HL-60/S4 treated with phorbol 12-myristate 13-acetate at 8.2 ng/mL for 4 days and 3 days (cell line): ENCODE data around the gene RAB3D.
"Not testable (repeated sequence)": the region's sequence is repeated elsewhere in the genome, so short reads cannot be mapped to it uniquely, and the experiment has no call there.

Experiments used
- in situ Hi-C: fragments of 300-500 bp; cut with MboI; formaldehyde crosslinking; loops from 2 replicates; pipeline ENCODE4 v1.15.0; 2022; ENCODE audit warnings: low sequenced_read_pairs

The RAB3D gene

GRCh38 chr19:11367528-11367927 lies 28.1 kb upstream of the RAB3D start:
- in situ Hi-C loops: no loop called here

- in situ Hi-C loops: no loop called here
These were observed 26.2 kb upstream of the RAB3D start for GRCh38 chr19:11365557-11366117.

GRCh38 chr19:11364935-11365334 lies 25.5 kb upstream of the RAB3D start:
- in situ Hi-C loops: no loop called here

- in situ Hi-C loops: no loop called here
These were observed 24.9 kb upstream of the RAB3D start for GRCh38 chr19:11364296-11364904.

GRCh38 chr19:11363881-11364280 lies 24.4 kb upstream of the RAB3D start:
- in situ Hi-C loops: no loop called here

- in situ Hi-C loops: no loop called here
These were observed 22.6 kb upstream of the RAB3D start for GRCh38 chr19:11361771-11362731.

- in situ Hi-C loops: no loop called here
These were observed 21.7 kb upstream of the RAB3D start for GRCh38 chr19:11361037-11361770.

- in situ Hi-C loops: no loop called here
These were observed 20.0 kb upstream of the RAB3D start for GRCh38 chr19:11359421-11359820.

GRCh38 chr19:11356676-11357550 lies 17.5 kb upstream of the RAB3D start:
- in situ Hi-C loops: no loop called here

GRCh38 chr19:11356074-11356397 lies 16.6 kb upstream of the RAB3D start:
- in situ Hi-C loops: no loop called here

- in situ Hi-C loops: no loop called here
These were observed 16.0 kb upstream of the RAB3D start, which contains the start of gene PLPPR2 for GRCh38 chr19:11355160-11356073. TSS of gene PLPPR2 (plus strand) at chr19:11355432. CDS start at chr19:11357674, 2,242 bp downstream.

- in situ Hi-C loops: not testable (repeated sequence)
These were observed 14.6 kb upstream of the RAB3D start for GRCh38 chr19:11354102-11354501.

GRCh38 chr19:11349171-11349570 lies 9.7 kb upstream of the RAB3D start:
- in situ Hi-C loops: no loop called here

- in situ Hi-C loops: no loop called here
These were observed 8.1 kb upstream of the RAB3D start for GRCh38 chr19:11347546-11348039.

- in situ Hi-C loops: no loop called here
These were observed 6.9 kb upstream of the RAB3D start, which contains the start of the genes CCDC159 and TMEM205 for GRCh38 chr19:11346104-11346940. TSS of gene CCDC159 (plus strand) at chr19:11346519. CDS start at chr19:11346607, 88 bp downstream. TSS of gene TMEM205 (minus strand) at chr19:11346268. CDS start at chr19:11345619, 649 bp downstream.

GRCh38 chr19:11345122-11345803 lies 5.8 kb upstream of the RAB3D start:
- in situ Hi-C loops: no loop called here

GRCh38 chr19:11342429-11342828 lies 3.0 kb upstream of the RAB3D start:
- in situ Hi-C loops: no loop called here
